LNCaP clone FGC (cell line): ENCODE results near the gene COG6.

ENCODE experiments used
- DNase-seq: peaks from one replicate; pipeline ENCODE4 v3.0.0-alpha.2; 2011; ENCODE audit warnings: low read depth
- H3K4me3 ChIP-seq: 2 replicates; pipeline ENCODE4 v1.5.1; 2011; ENCODE audit warnings: mild to moderate bottlenecking, low read depth, low read length, control low read depth
- CTCF ChIP-seq: IDR thresholded peaks from 2 replicates; pipeline ENCODE4 v1.5.1; 2012; ENCODE audit warnings: mild to moderate bottlenecking; ENCODE audit not compliant: control insufficient read depth, insufficient read depth; ENCODE audit errors: extremely low read depth

COG6 gene

GRCh38 chr13:39766464-39767158 lies 111.1 kb downstream of the COG6 start:
- H3K4me3 ChIP-seq: no peak overlapping the region
- no peak for TF ChIP-seq CTCF
- no peak for DNase-seq

DNA sequence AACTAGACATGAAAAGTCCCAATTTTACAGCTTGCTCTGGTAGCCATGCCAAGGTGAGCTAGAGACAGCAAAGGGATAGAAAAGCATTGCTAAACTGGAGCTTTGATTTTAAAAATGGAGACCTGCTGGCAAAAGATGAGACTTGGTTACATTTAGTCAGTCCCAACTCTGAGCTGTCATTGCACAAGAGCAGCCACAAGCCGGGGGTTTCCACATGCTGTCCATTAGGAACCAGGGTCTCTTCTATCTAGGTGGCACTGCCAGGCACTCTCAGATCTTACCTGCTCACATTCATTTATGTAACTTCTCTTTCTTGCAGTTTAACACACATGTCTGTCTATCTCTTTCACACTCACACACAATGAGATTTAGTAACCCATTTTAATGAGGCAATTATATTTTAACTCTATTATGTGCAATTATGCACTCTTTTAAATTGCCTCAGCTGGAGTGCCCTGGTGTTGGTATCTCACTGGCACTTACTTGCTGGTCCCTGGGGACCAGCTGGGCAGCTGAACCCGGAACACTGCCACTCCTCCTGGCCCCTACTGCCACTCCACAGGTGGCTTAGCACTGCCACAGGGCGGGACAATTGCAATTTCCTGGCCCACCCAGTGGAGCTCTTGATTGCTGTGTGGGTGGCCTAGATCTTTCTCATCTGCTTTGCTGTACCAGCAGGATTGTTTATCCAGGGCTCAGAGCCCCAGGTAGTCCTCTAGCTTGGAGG lies 112.5 kb downstream of the COG6 start:
- no peak for DNase-seq
- no peak overlapping the region for H3K4me3 ChIP-seq
- TF ChIP-seq CTCF: no peak

- no peak for DNase-seq
- H3K4me3 ChIP-seq: no peak overlapping the region
- no peak for TF ChIP-seq CTCF
Observed at GRCh38 chr13:39768962-39769361, 113.5 kb downstream of the COG6 start.

DNA sequence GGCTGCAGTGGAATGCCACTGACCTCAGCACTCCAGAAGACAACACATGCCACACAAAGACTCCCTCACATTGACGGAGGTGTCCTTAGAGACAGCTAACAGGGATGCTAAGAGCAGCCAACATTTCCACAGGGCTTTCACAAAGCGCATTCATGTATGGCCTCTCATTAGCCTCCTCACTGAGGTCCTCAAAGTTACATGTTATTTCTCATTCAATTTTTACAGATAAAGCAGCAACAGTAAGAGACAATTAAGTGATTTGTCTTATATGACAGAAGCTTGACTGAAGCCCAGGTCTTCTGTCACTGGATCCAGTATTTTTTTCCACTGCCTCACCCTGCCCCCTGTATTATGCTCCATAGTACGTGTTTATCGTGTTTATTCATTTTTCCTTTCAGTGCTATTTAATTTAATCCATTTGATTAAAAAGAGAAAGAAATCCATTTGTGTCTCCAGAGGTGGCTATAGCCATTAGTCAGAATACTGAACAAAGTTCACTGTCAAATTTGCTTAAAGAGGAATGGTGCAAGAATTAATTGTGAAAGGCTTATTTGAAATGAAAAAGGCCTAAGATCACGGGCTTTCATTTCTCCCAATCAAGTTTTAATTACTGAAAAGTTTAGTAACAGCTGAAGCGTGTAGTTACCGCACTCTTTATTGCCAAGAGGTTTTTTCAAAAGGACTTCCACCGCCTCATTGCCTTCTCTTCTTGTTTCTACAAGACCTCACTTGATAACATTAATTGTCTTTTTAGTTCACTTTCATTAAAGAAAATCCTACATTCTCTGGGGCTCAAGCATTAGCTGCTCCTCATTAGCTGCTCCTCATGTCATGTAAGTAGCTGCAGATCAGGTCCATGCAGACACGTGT lies 115.0 kb downstream of the COG6 start:
- no peak for TF ChIP-seq CTCF
- DNase-seq: no peak
- H3K4me3 ChIP-seq: no peak overlapping the region

GRCh38 chr13:39773833-39774232 lies 118.4 kb downstream of the COG6 start:
- TF ChIP-seq CTCF: no peak
- no peak for DNase-seq
- no peak overlapping the region for H3K4me3 ChIP-seq

GRCh38 chr13:39776439-39776838 lies 121.0 kb downstream of the COG6 start:
- H3K4me3 ChIP-seq: no peak overlapping the region
- no peak for TF ChIP-seq CTCF
- no peak for DNase-seq
